IPS-20b (cell line): Measurements from ENCODE around the gene FGR.

ENCODE experiments used
- H3K27ac ChIP-seq: one replicate; pipeline ENCODE4 v1.5.1; 2013; ENCODE audit warnings: low read length
- H3K27me3 ChIP-seq: 2 replicates; pipeline ENCODE4 v1.6.1; 2013; ENCODE audit warnings: mild to moderate bottlenecking, low read length, inconsistent platforms; ENCODE audit not compliant: insufficient read depth
- H3K36me3 ChIP-seq: 2 replicates; pipeline ENCODE4 v1.6.1; 2013; ENCODE audit warnings: low read depth, mild to moderate bottlenecking, inconsistent platforms, low read length, moderate library complexity; ENCODE audit not compliant: insufficient read depth
- H3K4me1 ChIP-seq: 2 replicates; pipeline ENCODE4 v1.6.1; 2013; ENCODE audit warnings: mild to moderate bottlenecking, control low read depth, inconsistent platforms, low read length, moderate library complexity; ENCODE audit not compliant: insufficient read depth
- H3K4me3 ChIP-seq: 2 replicates; pipeline ENCODE4 v1.5.1; 2013; ENCODE audit warnings: mild to moderate bottlenecking, low read length, inconsistent platforms
- H3K9ac ChIP-seq: 2 replicates; pipeline ENCODE4 v1.6.1; 2013; ENCODE audit warnings: low read depth, mild to moderate bottlenecking, inconsistent platforms, low read length, moderate library complexity
- H3K9me3 ChIP-seq: 2 replicates; pipeline ENCODE4 v1.6.1; 2013; ENCODE audit warnings: mild to moderate bottlenecking, low read depth, low read length, inconsistent platforms; ENCODE audit not compliant: insufficient read depth

Gene FGR

GRCh38 chr1:27601771-27602461 is 33.1 kb downstream of the FGR start:
- Histone ChIP-seq H3K4me1 (peaks cover 48% of the 10 kb centered on the region), H3K9me3 (no peaks in the 10 kb centered on the region), H3K27ac (no peak overlapping the region), H3K4me3 (peak overlapping the region; percentile 73), H3K27me3 (peaks cover 8% of the 10 kb centered on the region), H3K9ac (no peak overlapping the region; the same call in 1 of the 2 replicates), H3K36me3 (no peaks in the 10 kb centered on the region)

- Histone ChIP-seq H3K4me3 (peak overlapping the region; percentile 73; the same call in 1 of the 2 replicates), H3K27ac (no peak overlapping the region), H3K27me3 (peaks cover 8% of the 10 kb centered on the region), H3K4me1 (peaks cover 48% of the 10 kb centered on the region), H3K9me3 (no peaks in the 10 kb centered on the region), H3K9ac (no peak overlapping the region), H3K36me3 (no peaks in the 10 kb centered on the region)
These were observed 33.6 kb downstream of the FGR start for GRCh38 chr1:27601321-27601770.

DNA sequence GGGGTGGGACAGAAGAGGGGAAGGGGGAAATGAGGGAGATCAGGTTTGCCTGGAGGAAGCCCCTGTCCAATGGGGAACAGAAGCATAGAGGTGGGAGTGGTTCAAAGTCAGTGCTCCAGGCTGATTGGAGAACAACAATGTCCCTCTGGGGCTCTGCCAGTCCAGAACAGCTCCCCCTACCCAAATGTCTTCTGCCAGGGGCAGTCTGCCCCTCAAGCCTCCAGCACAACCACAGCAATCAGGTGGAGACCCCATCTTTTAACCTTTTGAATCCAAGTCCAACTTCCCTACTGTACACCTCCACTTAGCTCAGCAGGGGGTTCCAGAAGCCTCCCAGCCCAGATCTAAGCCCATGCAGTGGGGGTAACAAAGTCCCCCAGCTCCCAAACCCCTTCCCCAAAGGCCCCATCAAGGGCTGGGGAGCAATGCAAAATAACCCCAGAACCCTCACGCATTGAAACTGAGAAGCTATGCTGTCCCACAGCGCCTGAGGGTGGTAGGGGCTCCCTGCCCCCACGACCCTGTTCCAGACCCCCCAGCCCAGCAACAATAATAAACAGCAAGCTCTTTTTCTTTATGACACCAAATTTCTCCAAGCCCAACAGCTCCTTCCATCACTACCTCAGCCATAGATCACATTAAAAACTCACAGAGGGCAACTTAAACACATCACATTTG is 34.3 kb downstream of the FGR start:
- no peaks in the 10 kb centered on the region for H3K9me3 ChIP-seq
- H3K27me3 ChIP-seq: peaks cover 8% of the 10 kb centered on the region
- no peak overlapping the region for H3K27ac ChIP-seq
- H3K4me3 ChIP-seq: no peak overlapping the region
- H3K36me3 ChIP-seq: no peaks in the 10 kb centered on the region
- peaks cover 42% of the 10 kb centered on the region for H3K4me1 ChIP-seq
- H3K9ac ChIP-seq: no peak overlapping the region

- no peak overlapping the region; the same call in 1 of the 2 replicates for H3K9ac ChIP-seq
- no peaks in the 10 kb centered on the region for H3K36me3 ChIP-seq
- peaks cover 37% of the 10 kb centered on the region for H3K4me1 ChIP-seq
- no peaks in the 10 kb centered on the region for H3K9me3 ChIP-seq
- H3K27ac ChIP-seq: no peak overlapping the region
- H3K27me3 ChIP-seq: peaks cover 2% of the 10 kb centered on the region
- H3K4me3 ChIP-seq: no peak overlapping the region; the same call in 1 of the 2 replicates
These were observed 35.1 kb downstream of the FGR start for GRCh38 chr1:27599605-27600497.

- Histone ChIP-seq H3K9me3 (no peaks in the 10 kb centered on the region), H3K4me1 (peaks cover 45% of the 10 kb centered on the region), H3K4me3 (no peak overlapping the region; the same call in 1 of the 2 replicates), H3K27ac (no peak overlapping the region), H3K36me3 (no peaks in the 10 kb centered on the region), H3K27me3 (no peaks in the 10 kb centered on the region), H3K9ac (no peak overlapping the region; the same call in 1 of the 2 replicates)
These were observed 36.0 kb downstream of the FGR start for GRCh38 chr1:27598902-27599528.

GRCh38 chr1:27598295-27598687 is 36.7 kb downstream of the FGR start:
- no peaks in the 10 kb centered on the region for H3K36me3 ChIP-seq
- H3K4me3 ChIP-seq: no peak overlapping the region
- H3K9ac ChIP-seq: peak overlapping the region; percentile 25; the same call in 1 of the 2 replicates
- H3K4me1 ChIP-seq: peaks cover 52% of the 10 kb centered on the region
- H3K9me3 ChIP-seq: no peaks in the 10 kb centered on the region
- no peak overlapping the region for H3K27ac ChIP-seq
- no peaks in the 10 kb centered on the region for H3K27me3 ChIP-seq

DNA sequence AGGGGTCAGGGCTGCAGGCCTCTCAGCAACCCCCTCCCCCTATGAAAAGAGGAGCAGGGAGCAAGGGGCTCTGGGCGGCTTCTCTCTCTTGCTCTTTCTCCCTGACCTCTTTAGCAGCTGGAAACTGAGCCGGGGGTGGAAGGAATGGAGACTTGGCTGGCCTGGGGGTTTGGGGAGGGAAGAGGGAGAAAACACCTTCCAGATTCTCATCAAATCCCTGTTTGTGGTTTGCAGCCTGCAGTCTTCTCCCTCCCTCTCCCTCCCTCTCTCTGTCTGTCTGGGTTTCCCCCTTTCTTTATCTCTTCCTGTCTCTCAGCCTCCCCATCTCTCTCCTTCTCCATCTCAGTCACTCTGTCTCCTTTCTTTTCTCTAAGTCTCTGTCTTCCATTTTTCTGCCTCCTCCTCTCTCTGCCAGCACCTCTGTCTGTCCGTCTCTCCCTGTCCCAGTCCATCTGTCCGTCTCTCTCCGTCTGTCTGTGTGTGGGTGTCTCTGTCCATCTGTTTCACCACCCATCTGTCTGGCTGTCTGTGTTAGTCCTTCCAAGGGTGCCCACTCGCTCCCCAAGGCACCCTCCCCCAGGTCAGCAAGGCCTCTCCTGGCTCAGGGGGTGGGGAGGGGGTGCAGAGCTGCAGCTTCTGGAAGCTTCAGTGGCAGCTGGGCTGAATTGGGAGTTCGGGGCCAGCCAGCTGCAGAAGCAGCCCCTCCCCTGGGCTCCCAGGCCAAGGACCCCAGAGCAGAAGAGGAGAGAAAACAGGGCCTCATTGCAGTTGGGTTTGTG is 37.3 kb downstream of the FGR start:
- Histone ChIP-seq H3K27ac (no peak overlapping the region), H3K4me3 (no peak overlapping the region), H3K9me3 (no peaks in the 10 kb centered on the region), H3K36me3 (no peaks in the 10 kb centered on the region), H3K27me3 (no peaks in the 10 kb centered on the region), H3K9ac (peak overlapping the region; percentile 25; the same call in 1 of the 2 replicates), H3K4me1 (peaks cover 54% of the 10 kb centered on the region)

DNA sequence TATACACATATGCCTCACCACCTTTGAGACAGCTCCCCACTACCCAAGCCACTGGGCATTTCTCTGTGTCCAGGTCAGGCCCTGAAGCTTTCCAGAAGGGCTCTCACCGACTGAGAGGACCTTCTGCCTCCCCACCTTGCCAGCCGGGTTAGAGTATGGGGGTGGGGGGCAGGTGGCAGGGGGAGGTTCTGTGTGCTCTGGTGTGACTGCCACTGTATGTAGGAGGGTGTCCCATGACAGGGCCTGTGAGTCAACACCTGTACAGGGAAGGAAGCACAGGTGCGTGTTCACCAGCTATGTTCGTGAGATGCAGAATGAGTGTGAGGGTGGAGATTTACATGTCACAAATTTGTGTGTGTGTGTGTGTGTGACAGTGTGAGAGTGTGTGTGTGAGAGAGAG is 38.0 kb downstream of the FGR start:
- H3K9ac ChIP-seq: no peak overlapping the region
- no peaks in the 10 kb centered on the region for H3K9me3 ChIP-seq
- no peak overlapping the region for H3K4me3 ChIP-seq
- H3K27me3 ChIP-seq: no peaks in the 10 kb centered on the region
- H3K27ac ChIP-seq: no peak overlapping the region
- H3K36me3 ChIP-seq: no peaks in the 10 kb centered on the region
- H3K4me1 ChIP-seq: peaks cover 54% of the 10 kb centered on the region

DNA sequence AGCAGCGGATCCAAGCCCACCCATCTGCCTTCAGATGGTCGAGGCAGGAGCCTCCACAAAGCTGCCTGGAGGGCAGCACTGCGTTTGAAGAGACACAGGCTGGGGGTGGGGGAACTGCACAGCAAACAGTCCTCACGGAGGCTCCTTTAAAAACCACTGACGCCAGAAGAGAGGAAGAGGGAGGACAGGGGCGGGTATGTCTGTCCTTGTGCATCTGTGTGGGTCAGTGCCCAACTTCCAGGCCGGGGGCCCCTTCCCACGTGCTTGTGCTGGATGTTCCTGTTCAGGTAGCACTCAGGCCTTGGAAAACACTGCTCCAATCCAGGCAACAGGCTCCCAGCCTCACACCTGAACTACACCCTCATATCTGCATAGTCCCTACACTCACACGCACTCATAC is 38.7 kb downstream of the FGR start:
- Histone ChIP-seq H3K36me3 (no peaks in the 10 kb centered on the region), H3K27me3 (no peaks in the 10 kb centered on the region), H3K4me1 (peaks cover 54% of the 10 kb centered on the region), H3K9me3 (no peaks in the 10 kb centered on the region), H3K9ac (no peak overlapping the region), H3K27ac (no peak overlapping the region), H3K4me3 (no peak overlapping the region)

DNA sequence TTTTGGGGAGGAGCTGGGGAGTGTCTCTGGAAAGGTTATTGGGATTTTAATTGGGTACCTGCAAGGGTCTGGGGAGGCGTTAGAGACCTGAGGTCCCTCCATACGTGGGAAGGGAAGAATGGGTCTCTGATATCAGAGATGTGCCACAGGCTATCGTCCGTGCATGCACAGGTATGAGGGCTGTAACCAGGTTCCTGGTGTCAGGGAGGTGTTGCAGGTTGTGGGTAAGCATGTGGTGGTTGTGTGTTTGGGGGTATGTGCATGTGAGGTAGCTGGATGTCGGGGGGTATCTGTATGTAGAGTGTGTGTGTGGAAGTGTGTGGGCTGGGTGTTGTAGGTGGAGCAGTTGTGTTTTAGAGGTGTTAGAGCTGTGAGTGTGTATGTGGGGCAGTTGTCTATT is 39.4 kb downstream of the FGR start:
- H3K9me3 ChIP-seq: no peaks in the 10 kb centered on the region
- H3K9ac ChIP-seq: no peak overlapping the region
- peaks cover 49% of the 10 kb centered on the region for H3K4me1 ChIP-seq
- H3K36me3 ChIP-seq: no peaks in the 10 kb centered on the region
- no peak overlapping the region for H3K4me3 ChIP-seq
- H3K27me3 ChIP-seq: no peaks in the 10 kb centered on the region
- no peak overlapping the region for H3K27ac ChIP-seq
